K562 (cell line): ENCODE results near the gene WDR64. TPM values are rescaled to one million over a fixed set of nuclear protein-coding genes. Genes with fewer than 3 reads are reported as not detected.

Experiments
- ATAC-seq: fragments of 200-7000 bp; cut with Tn5 transposase; 3 replicates; pipeline ENCODE4 v1.9.1; 2020; ENCODE audit warnings: moderate library complexity
- BruUV-seq: library from RNA; stranded (reverse); fragments of 400-500 nt; replicated peaks from 2 replicates; lab custom pipeline; 2021; lab: Mats Ljungman, UMichigan
- CTCF ChIA-PET: fragments of 300-600 bp; formaldehyde crosslinking; extraction: SDS; loops from one replicate; lab custom pipeline; 2021; ENCODE audit warnings: low intra/inter-chr PET ratio; lab: Yijun Ruan, JAX
- POLR2A ChIA-PET: fragments of 300-600, 350-650 bp; sonication (Branson Sonifier 250); formaldehyde crosslinking; extraction: SDS; loops from one replicate; lab custom pipeline; 2021; ENCODE audit warnings: antibody characterized with exemption, inconsistent platforms; lab: Yijun Ruan, JAX
- DNase-seq, 4 experiments: peaks; one replicate each; pipeline versions ENCODE4 v3.0.0 to v3.0.0-alpha.2; 2011 to 2018; ENCODE audit warnings: low spot score in 3 of 4, mixed read lengths in 3 of 4; ENCODE audit errors: extremely low read depth in 1 of 4
- FAIRE-seq: peaks from 2 replicates; lab custom pipeline; 2011; peaks lifted over from hg19 to GRCh38; lab: Jason Lieb, UNC
- H2AFZ ChIP-seq: 2 replicates; pipeline ENCODE4 v1.6.0; 2011; ENCODE audit warnings: low read depth, low read length, control low read depth, inconsistent platforms
- H3K27ac ChIP-seq: fragments of 200-600 bp; 3 replicates; pipeline ENCODE4 v1.8.0; 2011; ENCODE audit warnings: low read depth, mild to moderate bottlenecking, control low read depth, inconsistent platforms, low read length, moderate library complexity, mixed read lengths; ENCODE audit errors: extremely low read depth
- H3K27me3 ChIP-seq, 2 experiments: fragments of 300-600 bp in 1 of 2; 2 replicates in 1 of 2; 3 replicates in 1 of 2; pipeline versions ENCODE4 v1.6.0 to v1.8.0; 2011; ENCODE audit warnings: inconsistent platforms in 2 of 2, low read length in 2 of 2, mild to moderate bottlenecking in 1 of 2, mixed read lengths in 1 of 2, moderate library complexity in 1 of 2; ENCODE audit not compliant: control insufficient read depth in 2 of 2, insufficient read depth in 2 of 2
- H3K36me3 ChIP-seq: fragments of 300-600 bp; 3 replicates; pipeline ENCODE4 v1.8.0; 2011; ENCODE audit warnings: mild to moderate bottlenecking, low read length, inconsistent platforms; ENCODE audit not compliant: control insufficient read depth, insufficient read depth
- H3K4me1 ChIP-seq, 2 experiments: fragments of 200-600 bp in 1 of 2; replicated peaks in 1 of 2; 2 replicates in 1 of 2; 3 replicates in 1 of 2; pipeline versions ENCODE4 v1.5.1 to v1.8.0; 2011; ENCODE audit warnings: inconsistent platforms in 2 of 2, low read length in 2 of 2, mild to moderate bottlenecking in 1 of 2, mixed read lengths in 1 of 2, moderate library complexity in 1 of 2; ENCODE audit not compliant: control insufficient read depth in 2 of 2, insufficient read depth in 2 of 2
- H3K4me2 ChIP-seq: 2 replicates; pipeline ENCODE4 v1.6.1; 2011; ENCODE audit warnings: low read length, control low read depth, inconsistent platforms, mixed read lengths; ENCODE audit not compliant: insufficient read depth
- H3K4me3 ChIP-seq: fragments of 200-600 bp; sonication (generic), shearing (Covaris generic); 2 replicates; pipeline ENCODE4 v1.5.1; 2016; ENCODE audit warnings: control low read depth, inconsistent platforms
- H3K79me2 ChIP-seq: fragments of 200-600 bp; 3 replicates; pipeline ENCODE4 v1.8.0; 2011; ENCODE audit warnings: low read length, inconsistent platforms; ENCODE audit not compliant: control insufficient read depth, insufficient read depth
- H3K9ac ChIP-seq, 2 experiments: 2 replicates each; pipeline versions ENCODE4 v1.6.0 to v1.6.1; 2011; ENCODE audit warnings: low read depth in 2 of 2, low read length in 2 of 2, control low read depth in 1 of 2, inconsistent platforms in 1 of 2, mild to moderate bottlenecking in 1 of 2, mixed read lengths in 1 of 2; ENCODE audit not compliant: insufficient read depth in 1 of 2
- H3K9me1 ChIP-seq: one replicate; pipeline ENCODE4 v1.6.0; 2011; ENCODE audit warnings: inconsistent platforms, mild to moderate bottlenecking, low read length, moderate library complexity; ENCODE audit not compliant: control insufficient read depth, insufficient read depth
- H3K9me3 ChIP-seq: replicated peaks from 2 replicates; pipeline ENCODE4 v1.5.1; 2011; ENCODE audit warnings: low read depth, low read length, inconsistent platforms; ENCODE audit not compliant: control insufficient read depth, insufficient read depth
- H4K20me1 ChIP-seq: replicated peaks from 2 replicates; pipeline ENCODE4 v1.6.1; 2011; ENCODE audit warnings: low read length, inconsistent platforms, mixed read lengths; ENCODE audit not compliant: control insufficient read depth, insufficient read depth
- ADNP ChIP-seq: fragments of 200-800 bp; sonication (Bioruptor generic); IDR thresholded peaks from 2 replicates; pipeline ENCODE4 v1.6.1; 2016; ENCODE audit warnings: missing genetic modification characterization, missing compliant biosample characterization
- CBX1 ChIP-seq: sonication (generic); IDR thresholded peaks from 2 replicates; pipeline ENCODE4 v1.6.1; 2016; ENCODE audit warnings: antibody characterized with exemption, low read depth, mild to moderate bottlenecking
- CBX8 ChIP-seq: fragments of 200-600 bp; sonication (generic); IDR thresholded peaks from 2 replicates; pipeline ENCODE4 v1.6.1; 2012; ENCODE audit warnings: borderline replicate concordance, mixed run types, low read depth, mild to moderate bottlenecking, moderate library complexity, mixed read lengths, low read length, control low read depth, inconsistent platforms; ENCODE audit not compliant: poor library complexity, severe bottlenecking; ENCODE audit errors: extremely low read depth
- CSDE1 ChIP-seq, 2 experiments: fragments of 450-650 bp; IDR thresholded peaks; 2 replicates each; pipeline ENCODE4 v1.6.1; 2016; ENCODE audit warnings: mild to moderate bottlenecking in 1 of 2
- EP400 ChIP-seq: fragments of 450-650 bp; IDR thresholded peaks from 2 replicates; pipeline ENCODE4 v1.6.1; 2017; ENCODE audit warnings: antibody characterized with exemption, mild to moderate bottlenecking, moderate library complexity
- FIP1L1 ChIP-seq: fragments of 200-400 bp; formaldehyde crosslinking; IDR thresholded peaks from 2 replicates; pipeline ENCODE4 v1.6.1; 2018; ENCODE audit warnings: mild to moderate bottlenecking, low read depth, low read length; ENCODE audit not compliant: poor library complexity, severe bottlenecking
- FOSL1 ChIP-seq: fragments of 200-800 bp; sonication (Bioruptor generic); conservative IDR thresholded peaks from 2 replicates; pipeline ENCODE4 v1.6.1; 2016; ENCODE audit warnings: missing genetic modification characterization, missing compliant biosample characterization
- GTF2E2 ChIP-seq: fragments of 200-800 bp; sonication (Bioruptor generic); IDR thresholded peaks from 2 replicates; pipeline ENCODE4 v1.6.1; 2016; ENCODE audit warnings: missing genetic modification characterization, missing compliant biosample characterization
- JUNB ChIP-seq: fragments of 450-650 bp; formaldehyde crosslinking; conservative IDR thresholded peaks from 2 replicates; pipeline ENCODE4 v1.4.0; 2020; ENCODE audit warnings: mild to moderate bottlenecking
- MCM5 ChIP-seq: fragments of 450-650 bp; IDR thresholded peaks from 2 replicates; pipeline ENCODE4 v1.6.1; 2016; ENCODE audit warnings: low read depth
- NFIC ChIP-seq: fragments of 450-650 bp; IDR thresholded peaks from 2 replicates; pipeline ENCODE4 v1.6.1; 2017; ENCODE audit warnings: mild to moderate bottlenecking, inconsistent platforms
- PCBP2 ChIP-seq: fragments of 200-400 bp; formaldehyde crosslinking; IDR thresholded peaks from 2 replicates; pipeline ENCODE4 v1.6.1; 2018; ENCODE audit warnings: low read length, low read depth, mild to moderate bottlenecking, moderate library complexity; ENCODE audit not compliant: poor library complexity, severe bottlenecking
- POLR2AphosphoS5 ChIP-seq: IDR thresholded peaks from 2 replicates; pipeline ENCODE4 v1.6.1; 2011; ENCODE audit warnings: mild to moderate bottlenecking, low read depth, low read length, moderate library complexity; ENCODE audit not compliant: control insufficient read depth, insufficient read depth
- RBM25 ChIP-seq: fragments of 200-400 bp; formaldehyde crosslinking; IDR thresholded peaks from 2 replicates; pipeline ENCODE4 v1.6.1; 2018; ENCODE audit warnings: low read length, low read depth, moderate library complexity; ENCODE audit not compliant: severe bottlenecking
- ZC3H8 ChIP-seq: fragments of 450-650 bp; IDR thresholded peaks from 2 replicates; pipeline ENCODE4 v1.6.1; 2017
- WGBS: fragments of 100-300 bp; shearing (Covaris generic); methylation state at CpG from one replicate; pipeline ENCODE4 v1.1.6; 2016; ENCODE audit warnings: low coverage, mixed read lengths; ENCODE audit not compliant: insufficient coverage; ENCODE audit errors: missing lambda C conversion rate; 5-methylcytosine and 5-hydroxymethylcytosine counted together
- in situ Hi-C: fragments of 300-500 bp; cut with MboI; formaldehyde crosslinking; loops from 4 replicates; pipeline ENCODE4 v1.15.0; 2018; ENCODE audit warnings: inconsistent platforms, mixed read lengths
- intact Hi-C: fragments of 100-400 bp; cut with micrococcal nuclease; formaldehyde crosslinking; loops from 2 replicates; pipeline ENCODE4 v1.14.2; 2022
- polyA plus RNA-seq, 8 experiments: library from polyadenylated mRNA; depleted of rRNA in 4 of 8; stranded (reverse) in 5 of 8; unstranded in 3 of 8; fragments of >200 nt; fragmentation: Nextera tagmentation in 2 of 8; fragmentation: Illumina TruSeq in 1 of 8; extraction: Ambion mirVana in 2 of 8; extraction: Trizol in 1 of 8; gene quantifications; 2 replicates each; pipeline versions ENCODE4 v1.2.1 to v1.2.3, GENCODE V29; 2011 to 2014; ENCODE audit warnings: inconsistent platforms in 1 of 8, missing spikeins in 1 of 8
- total RNA-seq, 7 experiments: library from RNA; depleted of rRNA in 6 of 7; stranded (reverse); fragments of >200 nt in 6 of 7; fragmentation: Illumina TruSeq in 2 of 7; extraction: Trizol in 2 of 7; gene quantifications; 2 replicates each; pipeline versions ENCODE4 v1.2.1 to v1.2.3, GENCODE V29; 2011 to 2021; ENCODE audit warnings: low replicate concordance in 1 of 7
- TF ChIP-seq, protein P1 (sequence below): IDR thresholded peaks from 2 replicates; pipeline ENCODE4 v1.6.1; 2014; ENCODE audit warnings: antibody characterized with exemption
- TF ChIP-seq, protein P2 (sequence below): sonication (generic); formaldehyde crosslinking; IDR thresholded peaks from 2 replicates; pipeline ENCODE4 v1.8.0; 2022; ENCODE audit warnings: missing genetic modification reagents, mild to moderate bottlenecking, moderate library complexity, borderline replicate concordance

Gene WDR64
- total and polyA plus RNA-seq, 9 of the 15 experiments (the other 6 are each of a cell fraction or from before 2014, with no cell fraction given), result 0.06 to 0.29 (median 0.19) TPM; not detected in 5

DNA sequence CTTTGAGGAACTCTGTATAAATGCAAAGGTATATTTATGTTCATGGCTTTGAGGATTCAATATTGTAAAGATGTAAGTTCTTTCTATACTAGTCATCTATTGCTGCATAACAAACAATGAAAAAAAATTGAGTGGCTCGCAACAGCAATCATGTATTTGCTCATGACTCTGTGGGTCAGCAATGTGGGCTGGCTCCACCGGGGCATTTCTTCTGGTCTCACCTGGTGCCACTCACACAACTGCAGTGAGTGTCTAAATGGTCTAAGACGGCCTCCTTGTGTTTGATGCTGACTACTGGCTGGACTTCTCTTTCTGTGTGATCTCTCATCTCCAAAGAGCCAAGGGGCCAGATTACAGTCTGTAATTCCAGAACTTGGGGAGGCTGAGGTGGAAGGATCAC lies 150.8 kb downstream of the WDR64 start:
- ChIA-PET CTCF (no interaction called here), POLR2A (interaction anchor here (0.9 kb wide), 1 partner anchor 8 kb away, joined by 3 read pairs; no protein-coding TSS in a partner anchor)
- no peak for FAIRE-seq
- H3K9ac ChIP-seq, result no peak overlapping the region
- no peak overlapping the region for H3K4me2 ChIP-seq
- intact Hi-C loops (no loop called here), in situ Hi-C loops (no loop called here)
- no peak overlapping the region for H3K4me3 ChIP-seq
- H3K27ac ChIP-seq, result no peak overlapping the region
- ATAC-seq, result no peak
- H3K36me3 ChIP-seq, result no peaks in the 10 kb centered on the region
- TF ChIP-seq CBX1, result no peak
- no peak for TF ChIP-seq FOSL1 (tag)
- no peak for TF ChIP-seq EP400
- TF ChIP-seq ADNP (tag), result no peak
- no peak for TF ChIP-seq GTF2E2 (tag)
- TF ChIP-seq NFIC, result no peak
- no peak for TF ChIP-seq JUNB (CRISPR knock-in tag)
- TF ChIP-seq, protein P1, sequence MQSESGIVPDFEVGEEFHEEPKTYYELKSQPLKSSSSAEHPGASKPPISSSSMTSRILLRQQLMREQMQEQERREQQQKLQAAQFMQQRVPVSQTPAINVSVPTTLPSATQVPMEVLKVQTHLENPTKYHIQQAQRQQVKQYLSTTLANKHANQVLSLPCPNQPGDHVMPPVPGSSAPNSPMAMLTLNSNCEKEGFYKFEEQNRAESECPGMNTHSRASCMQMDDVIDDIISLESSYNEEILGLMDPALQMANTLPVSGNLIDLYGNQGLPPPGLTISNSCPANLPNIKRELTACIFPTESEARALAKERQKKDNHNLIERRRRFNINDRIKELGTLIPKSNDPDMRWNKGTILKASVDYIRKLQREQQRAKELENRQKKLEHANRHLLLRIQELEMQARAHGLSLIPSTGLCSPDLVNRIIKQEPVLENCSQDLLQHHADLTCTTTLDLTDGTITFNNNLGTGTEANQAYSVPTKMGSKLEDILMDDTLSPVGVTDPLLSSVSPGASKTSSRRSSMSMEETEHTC, result no peak
- TF ChIP-seq, protein P2, sequence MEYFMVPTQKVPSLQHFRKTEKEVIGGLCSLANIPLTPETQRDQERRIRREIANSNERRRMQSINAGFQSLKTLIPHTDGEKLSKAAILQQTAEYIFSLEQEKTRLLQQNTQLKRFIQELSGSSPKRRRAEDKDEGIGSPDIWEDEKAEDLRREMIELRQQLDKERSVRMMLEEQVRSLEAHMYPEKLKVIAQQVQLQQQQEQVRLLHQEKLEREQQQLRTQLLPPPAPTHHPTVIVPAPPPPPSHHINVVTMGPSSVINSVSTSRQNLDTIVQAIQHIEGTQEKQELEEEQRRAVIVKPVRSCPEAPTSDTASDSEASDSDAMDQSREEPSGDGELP, result no peak
- no peak for TF ChIP-seq CSDE1 (IDR thresholded peaks at IDR 0.05)
- TF ChIP-seq RBM25, result no peak
- TF ChIP-seq POLR2AphosphoS5, result no peak
- no peak for TF ChIP-seq PCBP2
- TF ChIP-seq FIP1L1, result no peak
- no peak for TF ChIP-seq MCM5
- TF ChIP-seq ZC3H8, result no peak
- TF ChIP-seq CBX8, result no peak
- no peaks in the 10 kb centered on the region for H3K27me3 ChIP-seq
- H4K20me1 ChIP-seq, result no peaks in the 10 kb centered on the region
- no TSS peak for BruUV-seq
- H3K79me2 ChIP-seq, result no peaks in the 10 kb centered on the region
- H3K9me3 ChIP-seq, result no peaks in the 10 kb centered on the region
- H3K9me1 ChIP-seq, result no peaks in the 10 kb centered on the region
- H3K4me1 ChIP-seq, result peaks cover 6 to 15% of the 10 kb centered on the region in 2 experiments
- WGBS, result 74% methylated on average over 3 of the region's 3 CpGs
- no peak for DNase-seq
- no peak overlapping the region for H2AFZ ChIP-seq
